ENCODE data around the gene PCDHB10.

Gene PCDHB10

GRCh38 chr5:141236516-141237313, 44.6 kb downstream of the PCDHB10 start:
- DNase-seq (ENCODE audit: low read depth in 1 of 2, low spot score in 1 of 2), result no peak

- no peak for DNase-seq (ENCODE audit: low read depth in 1 of 2, low spot score in 1 of 2)
These were observed 49.3 kb downstream of the PCDHB10 start for GRCh38 chr5:141241496-141241895.
